ENCODE data around the gene BEGAIN.

The BEGAIN gene

DNA sequence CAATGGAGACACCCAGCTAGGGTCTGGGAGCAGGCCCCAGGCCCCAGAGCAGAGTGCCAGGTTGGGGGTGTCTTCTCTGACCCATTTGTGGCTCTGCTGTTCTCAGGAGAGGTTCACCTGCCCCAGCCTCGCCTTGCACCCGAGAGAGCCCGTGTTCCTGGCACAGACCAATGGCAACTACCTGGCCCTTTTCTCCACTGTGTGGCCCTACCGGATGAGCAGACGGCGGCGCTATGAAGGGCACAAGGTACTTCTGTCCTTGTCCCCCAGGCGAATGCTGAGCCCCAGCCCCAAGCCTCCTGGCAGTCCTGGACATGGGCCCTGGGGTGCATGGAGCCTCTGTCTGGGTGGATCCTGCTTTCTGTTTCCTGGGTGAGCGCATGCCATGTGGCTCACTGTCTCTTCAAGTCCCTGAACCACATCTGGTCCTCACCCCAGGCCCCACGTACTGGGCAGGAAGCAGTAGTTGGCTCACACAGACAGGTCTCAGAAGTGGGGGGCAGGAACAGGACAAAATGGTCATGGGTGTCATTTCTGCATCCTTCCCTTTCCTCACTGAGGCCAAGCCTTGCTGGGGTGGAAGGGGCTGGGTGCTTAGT, 58.2 kb downstream of the BEGAIN start:
- no peak overlapping the region for H3K4me3 ChIP-seq (replicated peaks; ENCODE audit: low read depth, low read length)
- TF ChIP-seq, protein P1, sequence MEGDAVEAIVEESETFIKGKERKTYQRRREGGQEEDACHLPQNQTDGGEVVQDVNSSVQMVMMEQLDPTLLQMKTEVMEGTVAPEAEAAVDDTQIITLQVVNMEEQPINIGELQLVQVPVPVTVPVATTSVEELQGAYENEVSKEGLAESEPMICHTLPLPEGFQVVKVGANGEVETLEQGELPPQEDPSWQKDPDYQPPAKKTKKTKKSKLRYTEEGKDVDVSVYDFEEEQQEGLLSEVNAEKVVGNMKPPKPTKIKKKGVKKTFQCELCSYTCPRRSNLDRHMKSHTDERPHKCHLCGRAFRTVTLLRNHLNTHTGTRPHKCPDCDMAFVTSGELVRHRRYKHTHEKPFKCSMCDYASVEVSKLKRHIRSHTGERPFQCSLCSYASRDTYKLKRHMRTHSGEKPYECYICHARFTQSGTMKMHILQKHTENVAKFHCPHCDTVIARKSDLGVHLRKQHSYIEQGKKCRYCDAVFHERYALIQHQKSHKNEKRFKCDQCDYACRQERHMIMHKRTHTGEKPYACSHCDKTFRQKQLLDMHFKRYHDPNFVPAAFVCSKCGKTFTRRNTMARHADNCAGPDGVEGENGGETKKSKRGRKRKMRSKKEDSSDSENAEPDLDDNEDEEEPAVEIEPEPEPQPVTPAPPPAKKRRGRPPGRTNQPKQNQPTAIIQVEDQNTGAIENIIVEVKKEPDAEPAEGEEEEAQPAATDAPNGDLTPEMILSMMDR (IDR thresholded peaks at IDR 0.05; ENCODE audit: low read depth, low read length, missing control alignments): no peak
- no peak for DNase-seq (ENCODE audit: extremely low read depth, low read depth)

DNA sequence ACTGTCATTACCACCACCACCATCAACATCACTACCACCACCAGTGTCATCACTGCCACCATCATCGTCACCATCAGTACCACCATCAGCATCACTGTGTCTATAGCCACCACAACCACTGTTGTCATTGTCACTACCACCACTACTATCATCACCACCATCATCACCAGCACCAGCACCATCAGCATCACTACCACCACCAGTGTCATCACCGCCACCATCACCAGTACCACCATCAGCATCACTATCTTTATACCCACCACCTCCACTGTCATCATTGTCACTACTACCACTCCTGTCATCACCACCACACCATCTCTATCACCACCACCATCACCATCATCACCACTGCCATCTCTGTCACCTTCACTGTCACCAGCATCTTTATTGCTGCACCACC, 60.6 kb downstream of the BEGAIN start:
- TF ChIP-seq, protein P1 (IDR thresholded peaks at IDR 0.05; ENCODE audit: low read depth, low read length, missing control alignments): no peak
- no peak overlapping the region for H3K4me3 ChIP-seq (replicated peaks; ENCODE audit: low read depth, low read length)
- DNase-seq (ENCODE audit: extremely low read depth, low read depth): no peak

- DNase-seq (ENCODE audit: extremely low read depth, low read depth): no peak
- TF ChIP-seq, protein P1 (IDR thresholded peaks at IDR 0.05; ENCODE audit: low read depth, low read length, missing control alignments): no peak
- no peak overlapping the region for H3K4me3 ChIP-seq (replicated peaks; ENCODE audit: low read depth, low read length)
Measured at GRCh38 chr14:100526057-100526456, 61.2 kb downstream of the BEGAIN start.

GRCh38 chr14:100525615-100526014, 61.6 kb downstream of the BEGAIN start:
- H3K4me3 ChIP-seq (replicated peaks; ENCODE audit: low read depth, low read length): no peak overlapping the region
- TF ChIP-seq, protein P1 (IDR thresholded peaks at IDR 0.05; ENCODE audit: low read depth, low read length, missing control alignments): no peak
- DNase-seq (ENCODE audit: extremely low read depth, low read depth): no peak

DNA sequence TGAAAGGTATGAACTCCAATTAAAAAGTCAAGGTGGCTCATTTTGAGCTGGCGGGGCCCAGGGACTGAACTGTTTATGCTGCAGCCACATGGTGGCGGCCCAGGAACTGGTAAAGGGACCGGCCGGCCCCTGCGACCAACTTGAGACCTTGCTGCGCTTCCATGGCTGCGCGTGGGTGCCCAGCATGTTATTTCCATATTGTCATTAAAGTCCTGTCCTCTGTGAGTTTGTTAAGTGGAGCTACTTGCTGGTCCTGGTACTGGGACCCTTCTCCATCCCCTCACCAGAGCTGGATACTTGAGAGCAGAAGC, 62.3 kb downstream of the BEGAIN start:
- TF ChIP-seq, protein P1 (IDR thresholded peaks at IDR 0.05; ENCODE audit: low read depth, low read length, missing control alignments): peak; percentile 41
- H3K4me3 ChIP-seq (replicated peaks; ENCODE audit: low read depth, low read length): no peak overlapping the region
- DNase-seq (ENCODE audit: extremely low read depth, low read depth): no peak

- no peak overlapping the region for H3K4me3 ChIP-seq (replicated peaks; ENCODE audit: low read depth, low read length)
- TF ChIP-seq, protein P1 (IDR thresholded peaks at IDR 0.05; ENCODE audit: low read depth, low read length, missing control alignments): no peak
- no peak for DNase-seq (ENCODE audit: extremely low read depth, low read depth)
Measured at GRCh38 chr14:100524233-100524932, 62.8 kb downstream of the BEGAIN start.

GRCh38 chr14:100523843-100524169, 63.4 kb downstream of the BEGAIN start:
- DNase-seq (ENCODE audit: extremely low read depth, low read depth): no peak
- TF ChIP-seq, protein P1 (IDR thresholded peaks at IDR 0.05; ENCODE audit: low read depth, low read length, missing control alignments): no peak

More at GRCh38 chr14:100523843-100524169, 63.4 kb downstream of the BEGAIN start:
- no peak overlapping the region for H3K4me3 ChIP-seq (replicated peaks; ENCODE audit: low read depth, low read length)
